GM12878 (cell line): ENCODE measurements around the gene PTPRN2. TPM values are rescaled to one million over a fixed set of nuclear protein-coding genes. Genes with fewer than 3 reads are reported as not detected.

Experiments used
- ATAC-seq: fragments of 200-7000 bp; cut with Tn5 transposase; 3 replicates; pipeline ENCODE4 v1.9.1; 2020; ENCODE audit warnings: mild to moderate bottlenecking, moderate library complexity
- BruUV-seq: library from RNA; stranded (reverse); fragments of 400-500 nt; replicated peaks from 2 replicates; lab custom pipeline; 2021; lab: Mats Ljungman, UMichigan
- CTCF ChIA-PET: fragments of 300-600 bp; sonication (Branson Sonifier 250); formaldehyde crosslinking; extraction: SDS; loops from one replicate; lab custom pipeline; 2021; ENCODE audit warnings: inconsistent platforms; lab: Yijun Ruan, JAX
- POLR2A ChIA-PET: fragments of 350-600 bp; formaldehyde crosslinking; extraction: SDS; loops from one replicate; lab custom pipeline; 2021; ENCODE audit warnings: inconsistent platforms; lab: Charles Lee
- RAD21 ChIA-PET: fragments of 300-600 bp; sonication (Branson Sonifier 250); formaldehyde crosslinking; loops from one replicate; lab custom pipeline; 2023; ENCODE audit warnings: antibody characterized with exemption; ENCODE audit not compliant: unreplicated experiment; lab: Charles Lee
- SMC1A ChIA-PET: fragments of 300-600 bp; sonication (Branson Sonifier 250); formaldehyde crosslinking; loops from one replicate; lab custom pipeline; 2023; ENCODE audit not compliant: unreplicated experiment, uncharacterized antibody; lab: Charles Lee
- DNase-seq: peaks from one replicate; pipeline ENCODE4 v3.0.0-alpha.2; 2011; ENCODE audit warnings: low read depth, low spot score
- FAIRE-seq: peaks from 3 replicates; lab custom pipeline; 2011; peaks lifted over from hg19 to GRCh38; lab: Jason Lieb, UNC
- H2AFZ ChIP-seq: 2 replicates; pipeline ENCODE4 v1.6.0; 2011; ENCODE audit warnings: low read depth, low read length, control low read depth; ENCODE audit not compliant: control insufficient read depth
- H3K27ac ChIP-seq: 2 replicates; pipeline ENCODE4 v1.5.1; 2011; ENCODE audit warnings: control low read depth; ENCODE audit not compliant: control insufficient read depth, insufficient read depth
- H3K27me3 ChIP-seq, 2 experiments: replicated peaks in 1 of 2; 2 replicates each; pipeline versions ENCODE4 v1.6.0 to v1.6.1; 2011; ENCODE audit warnings: low read length in 1 of 2; ENCODE audit not compliant: control insufficient read depth in 2 of 2, insufficient read depth in 2 of 2
- H3K36me3 ChIP-seq, 2 experiments: 2 replicates each; pipeline ENCODE4 v1.5.1; 2011; ENCODE audit warnings: low read length in 1 of 2; ENCODE audit not compliant: control insufficient read depth in 2 of 2, insufficient read depth in 2 of 2
- H3K4me1 ChIP-seq: 2 replicates; pipeline ENCODE4 v1.6.1; 2011; ENCODE audit warnings: mild to moderate bottlenecking, low read length, moderate library complexity, mixed read lengths; ENCODE audit not compliant: control insufficient read depth, insufficient read depth
- H3K4me2 ChIP-seq: 2 replicates; pipeline ENCODE4 v1.6.0; 2011; ENCODE audit warnings: control low read depth; ENCODE audit not compliant: control insufficient read depth, insufficient read depth
- H3K4me3 ChIP-seq: fragments of 200-600 bp; sonication (generic); 2 replicates; pipeline ENCODE4 v1.5.1; 2016
- H3K79me2 ChIP-seq: 2 replicates; pipeline ENCODE4 v1.6.0; 2011; ENCODE audit warnings: low read length; ENCODE audit not compliant: control insufficient read depth, insufficient read depth
- H3K9ac ChIP-seq: 2 replicates; pipeline ENCODE4 v1.8.0; 2011; ENCODE audit warnings: low read length, control low read depth, mixed read lengths; ENCODE audit not compliant: control insufficient read depth, insufficient read depth
- H3K9me3 ChIP-seq: replicated peaks from 3 replicates; pipeline ENCODE4 v1.5.1; 2011; ENCODE audit warnings: mild to moderate bottlenecking, low read length; ENCODE audit not compliant: control insufficient read depth, insufficient read depth
- H4K20me1 ChIP-seq: 2 replicates; pipeline ENCODE4 v1.6.0; 2011; ENCODE audit not compliant: control insufficient read depth, insufficient read depth
- BMI1 ChIP-seq: fragments of 450-650 bp; IDR thresholded peaks from 2 replicates; pipeline ENCODE4 v1.6.1; 2016; ENCODE audit warnings: mild to moderate bottlenecking, moderate library complexity, borderline replicate concordance
- CHD4 ChIP-seq: fragments of 200-600 bp; sonication (generic); IDR thresholded peaks from 2 replicates; pipeline ENCODE4 v1.6.1; 2016; ENCODE audit warnings: mild to moderate bottlenecking
- EGR1 ChIP-seq, 2 experiments: IDR thresholded peaks; 1 replicate in 1 of 2; 2 replicates in 1 of 2; pipeline ENCODE4 v1.6.1; 2011 to 2012; ENCODE audit warnings: low read depth in 2 of 2, low read length in 2 of 2, borderline replicate concordance in 1 of 2, mild to moderate bottlenecking in 1 of 2, moderate library complexity in 1 of 2
- ESRRA ChIP-seq: IDR thresholded peaks from 2 replicates; pipeline ENCODE4 v1.6.1; 2012; ENCODE audit warnings: mild to moderate bottlenecking, low read length, improper control_type of control experiment
- ETV6 ChIP-seq, 2 experiments: fragments of 450-650 bp in 1 of 2; IDR thresholded peaks in 1 of 2; conservative IDR thresholded peaks in 1 of 2; 2 replicates each; pipeline ENCODE4 v1.6.1; 2014; ENCODE audit warnings: antibody characterized with exemption in 1 of 2, borderline replicate concordance in 1 of 2, low read depth in 1 of 2, mild to moderate bottlenecking in 1 of 2, moderate library complexity in 1 of 2
- MEF2A ChIP-seq: IDR thresholded peaks from 2 replicates; pipeline ENCODE4 v1.6.1; 2011; ENCODE audit warnings: low read depth, mild to moderate bottlenecking, low read length, moderate library complexity; ENCODE audit not compliant: insufficient read depth
- PML ChIP-seq: IDR thresholded peaks from 2 replicates; pipeline ENCODE4 v1.6.1; 2012; ENCODE audit warnings: low read length, inconsistent platforms
- POLR2AphosphoS5 ChIP-seq: IDR thresholded peaks from 2 replicates; pipeline ENCODE4 v1.6.1; 2011; ENCODE audit warnings: mild to moderate bottlenecking, low read length, inconsistent platforms
- RAD21 ChIP-seq: IDR thresholded peaks from 2 replicates; pipeline ENCODE4 v1.6.1; 2011; ENCODE audit warnings: mild to moderate bottlenecking, low read depth, low read length, moderate library complexity; ENCODE audit not compliant: insufficient read depth
- SMAD1 ChIP-seq: fragments of 450-650 bp; IDR thresholded peaks from 2 replicates; pipeline ENCODE4 v1.6.1; 2018; ENCODE audit warnings: mild to moderate bottlenecking, low read depth; ENCODE audit not compliant: partially characterized antibody
- STAT1 ChIP-seq: fragments of 450-650 bp; conservative IDR thresholded peaks from 2 replicates; pipeline ENCODE4 v1.6.1; 2014; ENCODE audit warnings: antibody characterized with exemption, mild to moderate bottlenecking
- TCF3 ChIP-seq: IDR thresholded peaks from 2 replicates; pipeline ENCODE4 v1.6.1; 2012; ENCODE audit warnings: low read depth, mild to moderate bottlenecking, low read length, borderline replicate concordance; ENCODE audit not compliant: insufficient read depth
- ZNF207 ChIP-seq: fragments of 450-650 bp; IDR thresholded peaks from 2 replicates; pipeline ENCODE4 v1.6.1; 2014; ENCODE audit warnings: antibody characterized with exemption, mild to moderate bottlenecking, borderline replicate concordance
- WGBS: methylation state at CpG from one replicate; pipeline ENCODE4 v1.1.6; 2016; ENCODE audit warnings: low lambda C conversion rate; ENCODE audit not compliant: insufficient replicate concordance, insufficient coverage; ENCODE audit errors: missing lambda C conversion rate; 5-methylcytosine and 5-hydroxymethylcytosine counted together
- in situ Hi-C: fragments of 300-500 bp; cut with MboI; formaldehyde crosslinking; loops from 9 replicates; pipeline ENCODE4 v1.14.3; 2018; ENCODE audit warnings: mixed read lengths
- intact Hi-C: fragments of 100-400 bp; cut with micrococcal nuclease; formaldehyde crosslinking; loops from one replicate; pipeline ENCODE4 v1.14.2; 2022; ENCODE audit not compliant: unreplicated experiment
- polyA plus RNA-seq, 11 experiments: library from polyadenylated mRNA; depleted of rRNA in 4 of 11; unstranded in 6 of 11; stranded (reverse) in 5 of 11; fragments of >200 nt; fragmentation: Nextera tagmentation in 4 of 11; fragmentation: Illumina TruSeq in 1 of 11; extraction: Ambion mirVana in 4 of 11; extraction: Trizol in 1 of 11; gene quantifications; 1 replicate in 1 of 11; 2 replicates in 10 of 11; pipeline versions ENCODE4 v1.2.1 to v1.2.3, GENCODE V29; 2011 to 2016; ENCODE audit warnings: inconsistent platforms in 2 of 11, missing spikeins in 2 of 11, low read depth in 1 of 11
- total RNA-seq, 4 experiments: library from RNA; depleted of rRNA in 3 of 4; stranded (reverse); fragments of >200 nt in 3 of 4; fragmentation: Illumina TruSeq in 1 of 4; extraction: Trizol in 1 of 4; gene quantifications; 2 replicates each; pipeline versions ENCODE4 v1.2.1 to v1.2.3, GENCODE V29; 2013 to 2021
- TF ChIP-seq, protein P1 (sequence below): IDR thresholded peaks from 2 replicates; pipeline ENCODE4 v1.6.1; 2012; ENCODE audit warnings: low read depth, low read length, improper control_type of control experiment
- TF ChIP-seq, protein P2 (sequence below): fragments of 450-650 bp; formaldehyde crosslinking; IDR thresholded peaks from 2 replicates; pipeline ENCODE4 v1.5.0; 2022; ENCODE audit warnings: mild to moderate bottlenecking, missing genetic modification characterization

The PTPRN2 gene
- total and polyA plus RNA-seq, 10 of the 15 experiments (the other 5 are each of a cell fraction or from before 2014, with no cell fraction given), result 5.4 TPM; not detected in 9

DNA sequence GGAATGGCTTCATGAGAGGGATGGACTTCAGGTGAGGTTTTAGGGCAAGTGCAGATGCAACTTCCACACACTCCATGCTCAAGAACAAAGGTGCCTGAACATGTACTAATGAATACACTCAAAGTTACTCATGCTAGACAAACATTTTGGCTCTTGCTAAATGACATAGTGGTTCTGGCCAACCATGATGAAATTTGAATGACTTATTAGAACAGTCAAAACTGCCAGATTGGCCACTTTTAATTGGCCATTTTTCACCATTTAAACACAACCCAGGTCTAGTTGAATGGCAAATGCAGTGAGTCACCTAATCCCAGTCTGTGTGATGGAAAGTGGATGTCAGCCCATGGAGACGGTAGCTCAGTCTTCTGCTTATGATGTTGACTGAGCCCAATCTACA is 4.9 kb upstream of the PTPRN2 start:
- TF ChIP-seq PML (no peak), ETV6 (conservative IDR thresholded peaks at IDR 0.05 in 1 of 2, IDR thresholded peaks at IDR 0.05 in 1 of 2; ENCODE audit: borderline replicate concordance in 1 of 2, low read depth in 1 of 2) (no peak), ZNF207 (no peak), CHD4 (no peak), RAD21 (no peak), ESRRA (no peak), TCF3 (no peak)
- Histone ChIP-seq H2AFZ (no peak overlapping the region), H3K9me3 (peaks cover 2% of the 10 kb centered on the region), H3K27me3 (no peaks in the 10 kb centered on the region), H4K20me1 (no peaks in the 10 kb centered on the region), H3K79me2 (no peaks in the 10 kb centered on the region), H3K9ac (no peak overlapping the region), H3K4me1 (no peaks in the 10 kb centered on the region), H3K4me2 (no peak overlapping the region), H3K4me3 (no peak overlapping the region), H3K36me3 (no peaks in the 10 kb centered on the region; a peak in 1 of 4 replicates), H3K27ac (no peak overlapping the region)
- CTCF ChIA-PET, result no interaction called here
- intact Hi-C loops, result no loop called here
- no peak for FAIRE-seq
- BruUV-seq, result no TSS peak
- no peak for ATAC-seq
- SMC1A ChIA-PET, result no interaction called here
- POLR2A ChIA-PET, result no interaction called here
- DNase-seq, result no peak
- RAD21 ChIA-PET, result no interaction called here
- in situ Hi-C loops, result no loop called here
- 82% methylated on average over 1 of the region's 1 CpG for WGBS

DNA sequence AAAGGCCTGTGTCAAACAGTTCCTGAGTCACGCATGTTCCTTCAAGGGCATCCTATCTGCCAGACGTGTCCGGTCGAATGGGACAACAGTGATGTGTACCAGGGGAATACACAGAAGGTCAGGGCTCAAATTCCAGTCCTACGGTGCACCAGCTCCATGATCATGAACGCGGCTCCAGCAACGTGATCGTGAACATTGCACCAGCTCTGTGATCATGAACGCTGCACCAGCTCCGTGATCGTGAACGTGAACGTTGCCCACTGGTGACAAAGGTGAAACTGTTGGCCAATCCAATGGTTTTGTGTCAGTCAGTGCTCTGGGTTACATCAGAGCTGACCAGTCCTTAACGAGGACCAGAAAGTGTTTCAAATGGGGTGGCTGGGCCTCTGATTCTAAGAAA is 4.3 kb upstream of the PTPRN2 start:
- intact Hi-C loops, result no loop called here
- DNase-seq, result no peak
- H3K4me3 ChIP-seq, result no peak overlapping the region
- 69% methylated on average over 15 of the region's 15 CpGs for WGBS
- H2AFZ ChIP-seq, result no peak overlapping the region
- no peak for ATAC-seq
- H3K36me3 ChIP-seq, result no peaks in the 10 kb centered on the region; a peak in 1 of 4 replicates
- H3K27ac ChIP-seq, result no peak overlapping the region
- H3K9me3 ChIP-seq, result peaks cover 2% of the 10 kb centered on the region
- no peaks in the 10 kb centered on the region for H3K79me2 ChIP-seq
- ChIA-PET SMC1A (no interaction called here), RAD21 (no interaction called here), POLR2A (no interaction called here), CTCF (no interaction called here)
- no peak overlapping the region for H3K9ac ChIP-seq
- H3K27me3 ChIP-seq, result no peaks in the 10 kb centered on the region
- in situ Hi-C loops, result no loop called here
- no peaks in the 10 kb centered on the region for H3K4me1 ChIP-seq
- H3K4me2 ChIP-seq, result no peak overlapping the region
- no peak for FAIRE-seq
- BruUV-seq, result no TSS peak
- H4K20me1 ChIP-seq, result no peaks in the 10 kb centered on the region
- TF ChIP-seq MEF2A (no peak), STAT1 (no peak), POLR2AphosphoS5 (no peak), EGR1 (IDR thresholded peaks at IDR 0.05; ENCODE audit: borderline replicate concordance in 1 of 2, low read depth in 2 of 2, low read length in 2 of 2) (no peak), BMI1 (no peak), SMAD1 (no peak)
- TF ChIP-seq, protein P1, sequence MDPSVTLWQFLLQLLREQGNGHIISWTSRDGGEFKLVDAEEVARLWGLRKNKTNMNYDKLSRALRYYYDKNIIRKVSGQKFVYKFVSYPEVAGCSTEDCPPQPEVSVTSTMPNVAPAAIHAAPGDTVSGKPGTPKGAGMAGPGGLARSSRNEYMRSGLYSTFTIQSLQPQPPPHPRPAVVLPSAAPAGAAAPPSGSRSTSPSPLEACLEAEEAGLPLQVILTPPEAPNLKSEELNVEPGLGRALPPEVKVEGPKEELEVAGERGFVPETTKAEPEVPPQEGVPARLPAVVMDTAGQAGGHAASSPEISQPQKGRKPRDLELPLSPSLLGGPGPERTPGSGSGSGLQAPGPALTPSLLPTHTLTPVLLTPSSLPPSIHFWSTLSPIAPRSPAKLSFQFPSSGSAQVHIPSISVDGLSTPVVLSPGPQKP, result no peak
- TF ChIP-seq, protein P2, sequence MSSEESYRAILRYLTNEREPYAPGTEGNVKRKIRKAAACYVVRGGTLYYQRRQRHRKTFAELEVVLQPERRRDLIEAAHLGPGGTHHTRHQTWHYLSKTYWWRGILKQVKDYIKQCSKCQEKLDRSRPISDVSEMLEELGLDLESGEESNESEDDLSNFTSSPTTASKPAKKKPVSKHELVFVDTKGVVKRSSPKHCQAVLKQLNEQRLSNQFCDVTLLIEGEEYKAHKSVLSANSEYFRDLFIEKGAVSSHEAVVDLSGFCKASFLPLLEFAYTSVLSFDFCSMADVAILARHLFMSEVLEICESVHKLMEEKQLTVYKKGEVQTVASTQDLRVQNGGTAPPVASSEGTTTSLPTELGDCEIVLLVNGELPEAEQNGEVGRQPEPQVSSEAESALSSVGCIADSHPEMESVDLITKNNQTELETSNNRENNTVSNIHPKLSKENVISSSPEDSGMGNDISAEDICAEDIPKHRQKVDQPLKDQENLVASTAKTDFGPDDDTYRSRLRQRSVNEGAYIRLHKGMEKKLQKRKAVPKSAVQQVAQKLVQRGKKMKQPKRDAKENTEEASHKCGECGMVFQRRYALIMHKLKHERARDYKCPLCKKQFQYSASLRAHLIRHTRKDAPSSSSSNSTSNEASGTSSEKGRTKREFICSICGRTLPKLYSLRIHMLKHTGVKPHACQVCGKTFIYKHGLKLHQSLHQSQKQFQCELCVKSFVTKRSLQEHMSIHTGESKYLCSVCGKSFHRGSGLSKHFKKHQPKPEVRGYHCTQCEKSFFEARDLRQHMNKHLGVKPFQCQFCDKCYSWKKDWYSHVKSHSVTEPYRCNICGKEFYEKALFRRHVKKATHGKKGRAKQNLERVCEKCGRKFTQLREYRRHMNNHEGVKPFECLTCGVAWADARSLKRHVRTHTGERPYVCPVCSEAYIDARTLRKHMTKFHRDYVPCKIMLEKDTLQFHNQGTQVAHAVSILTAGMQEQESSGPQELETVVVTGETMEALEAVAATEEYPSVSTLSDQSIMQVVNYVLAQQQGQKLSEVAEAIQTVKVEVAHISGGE, result no peak
